HepG2 (cell line): ENCODE measurements around the gene OR10H2.

Experiments used
- CTCF ChIP-seq: sonication (generic); formaldehyde crosslinking; IDR thresholded peaks from 2 replicates; pipeline ENCODE4 v1.5.0; 2020; ENCODE audit warnings: mild to moderate bottlenecking, missing genetic modification reagents, moderate library complexity
- DZIP1 ChIP-seq: sonication (generic); formaldehyde crosslinking; IDR thresholded peaks from 2 replicates; pipeline ENCODE4 v1.5.0; 2020; ENCODE audit warnings: mild to moderate bottlenecking, missing genetic modification reagents
- POLR2A ChIP-seq, 2 experiments: IDR thresholded peaks; 2 replicates each; pipeline ENCODE4 v1.6.1; 2011; ENCODE audit warnings: low read depth in 2 of 2, low read length in 2 of 2, mild to moderate bottlenecking in 1 of 2, moderate library complexity in 1 of 2; ENCODE audit not compliant: insufficient read depth in 1 of 2
- RAD51 ChIP-seq: fragments of 450-650 bp; IDR thresholded peaks from 2 replicates; pipeline ENCODE4 v1.6.1; 2016; ENCODE audit warnings: borderline replicate concordance
- REST ChIP-seq, 2 experiments: IDR thresholded peaks; 2 replicates each; pipeline ENCODE4 v1.6.1; 2011 to 2012; ENCODE audit warnings: low read length in 2 of 2, borderline replicate concordance in 1 of 2, low read depth in 1 of 2, mild to moderate bottlenecking in 1 of 2, moderate library complexity in 1 of 2
- TAF1 ChIP-seq: sonication (generic); formaldehyde crosslinking; IDR thresholded peaks from 2 replicates; pipeline ENCODE4 v1.4.0; 2020; ENCODE audit warnings: missing genetic modification reagents
- TARDBP ChIP-seq: sonication (generic); formaldehyde crosslinking; IDR thresholded peaks from 2 replicates; pipeline ENCODE4 v1.8.0; 2022; ENCODE audit warnings: mild to moderate bottlenecking, missing genetic modification reagents
- ZBTB14 ChIP-seq: sonication (generic); formaldehyde crosslinking; IDR thresholded peaks from 2 replicates; pipeline ENCODE4 v1.4.0; 2020; ENCODE audit warnings: missing genetic modification reagents
- ZBTB25 ChIP-seq: IDR thresholded peaks from 2 replicates; pipeline ENCODE4 v1.6.1; 2018; ENCODE audit warnings: missing genetic modification reagents
- TF ChIP-seq, protein P1 (sequence below): sonication (generic); formaldehyde crosslinking; IDR thresholded peaks from 2 replicates; pipeline ENCODE4 v1.8.0; 2022; ENCODE audit warnings: low read depth, missing genetic modification reagents

GRCh38 chr19:15722956-15723355 lies 4.9 kb upstream of the OR10H2 start:
- TF ChIP-seq POLR2A (IDR thresholded peaks at IDR 0.05; ENCODE audit: insufficient read depth in 1 of 2, low read depth in 2 of 2, low read length in 2 of 2) (no peak), DZIP1 (CRISPR knock-in tag) (no peak), TARDBP (CRISPR knock-in tag) (no peak), CTCF (CRISPR knock-in tag) (no peak), RAD51 (no peak), ZBTB25 (CRISPR knock-in tag) (no peak), TAF1 (CRISPR knock-in tag) (no peak), REST (IDR thresholded peaks at IDR 0.05; ENCODE audit: borderline replicate concordance in 1 of 2, low read depth in 1 of 2, low read length in 2 of 2) (no peak), ZBTB14 (CRISPR knock-in tag) (no peak)
- TF ChIP-seq, protein P1, sequence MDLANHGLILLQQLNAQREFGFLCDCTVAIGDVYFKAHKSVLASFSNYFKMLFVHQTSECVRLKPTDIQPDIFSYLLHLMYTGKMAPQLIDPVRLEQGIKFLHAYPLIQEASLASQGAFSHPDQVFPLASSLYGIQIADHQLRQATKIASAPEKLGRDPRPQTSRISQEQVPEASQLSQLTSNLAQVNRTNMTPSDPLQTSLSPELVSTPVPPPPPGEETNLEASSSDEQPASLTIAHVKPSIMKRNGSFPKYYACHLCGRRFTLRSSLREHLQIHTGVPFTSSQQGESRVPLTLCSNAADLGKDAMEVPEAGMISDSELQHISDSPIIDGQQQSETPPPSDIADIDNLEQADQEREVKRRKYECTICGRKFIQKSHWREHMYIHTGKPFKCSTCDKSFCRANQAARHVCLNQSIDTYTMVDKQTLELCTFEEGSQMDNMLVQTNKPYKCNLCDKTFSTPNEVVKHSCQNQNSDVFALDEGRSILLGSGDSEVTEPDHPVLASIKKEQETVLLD: no peak
